D721Med (cell line): ENCODE measurements around the gene MORN4.

Source experiments
- DNase-seq: peaks from one replicate; pipeline ENCODE4 v3.0.0; 2011; ENCODE audit warnings: low spot score; ENCODE audit not compliant: insufficient read length
- FAIRE-seq: peaks from 2 replicates; lab custom pipeline; 2011; peaks lifted over from hg19 to GRCh38; lab: Jason Lieb, UNC
- TF ChIP-seq, protein P1 (sequence below): IDR thresholded peaks from 2 replicates; pipeline ENCODE4 v1.5.1; 2012; ENCODE audit warnings: mild to moderate bottlenecking, control low read depth; ENCODE audit not compliant: insufficient read depth; ENCODE audit errors: missing control alignments

MORN4 gene

DNA sequence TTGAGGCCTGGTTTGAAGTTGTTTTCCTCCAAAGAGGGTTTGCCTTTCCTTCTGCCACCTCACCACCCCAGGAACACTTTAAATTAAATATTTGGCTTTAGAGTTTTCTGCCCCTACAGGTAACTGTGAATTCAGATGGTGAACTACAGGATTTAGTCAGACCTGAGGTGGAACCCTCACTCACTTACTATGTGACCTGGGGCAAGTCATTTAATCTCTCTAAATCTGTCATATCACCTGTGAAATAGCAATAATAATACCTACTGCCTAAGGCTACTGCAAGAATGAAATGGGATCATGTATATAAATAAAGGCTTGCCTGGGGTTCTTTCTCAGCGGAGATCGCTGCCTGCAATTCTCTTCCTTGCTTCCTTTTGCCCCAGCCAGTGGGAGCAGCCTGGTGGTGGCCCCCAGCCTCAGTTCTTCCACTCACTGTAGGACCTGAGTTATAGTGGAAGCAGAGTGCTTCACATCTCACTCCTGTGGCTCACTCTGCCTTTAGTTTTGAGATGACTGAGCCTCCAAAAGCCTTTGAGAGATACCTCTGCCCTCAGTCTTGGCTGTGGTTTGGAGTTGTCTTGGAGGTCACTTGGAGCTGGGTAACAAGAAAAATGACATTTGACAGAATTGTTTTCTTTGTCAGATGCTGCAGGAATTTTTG lies 66.8 kb downstream of the MORN4 start:
- FAIRE-seq: no peak
- TF ChIP-seq, protein P1, sequence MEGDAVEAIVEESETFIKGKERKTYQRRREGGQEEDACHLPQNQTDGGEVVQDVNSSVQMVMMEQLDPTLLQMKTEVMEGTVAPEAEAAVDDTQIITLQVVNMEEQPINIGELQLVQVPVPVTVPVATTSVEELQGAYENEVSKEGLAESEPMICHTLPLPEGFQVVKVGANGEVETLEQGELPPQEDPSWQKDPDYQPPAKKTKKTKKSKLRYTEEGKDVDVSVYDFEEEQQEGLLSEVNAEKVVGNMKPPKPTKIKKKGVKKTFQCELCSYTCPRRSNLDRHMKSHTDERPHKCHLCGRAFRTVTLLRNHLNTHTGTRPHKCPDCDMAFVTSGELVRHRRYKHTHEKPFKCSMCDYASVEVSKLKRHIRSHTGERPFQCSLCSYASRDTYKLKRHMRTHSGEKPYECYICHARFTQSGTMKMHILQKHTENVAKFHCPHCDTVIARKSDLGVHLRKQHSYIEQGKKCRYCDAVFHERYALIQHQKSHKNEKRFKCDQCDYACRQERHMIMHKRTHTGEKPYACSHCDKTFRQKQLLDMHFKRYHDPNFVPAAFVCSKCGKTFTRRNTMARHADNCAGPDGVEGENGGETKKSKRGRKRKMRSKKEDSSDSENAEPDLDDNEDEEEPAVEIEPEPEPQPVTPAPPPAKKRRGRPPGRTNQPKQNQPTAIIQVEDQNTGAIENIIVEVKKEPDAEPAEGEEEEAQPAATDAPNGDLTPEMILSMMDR: no peak
- DNase-seq: no peak

DNA sequence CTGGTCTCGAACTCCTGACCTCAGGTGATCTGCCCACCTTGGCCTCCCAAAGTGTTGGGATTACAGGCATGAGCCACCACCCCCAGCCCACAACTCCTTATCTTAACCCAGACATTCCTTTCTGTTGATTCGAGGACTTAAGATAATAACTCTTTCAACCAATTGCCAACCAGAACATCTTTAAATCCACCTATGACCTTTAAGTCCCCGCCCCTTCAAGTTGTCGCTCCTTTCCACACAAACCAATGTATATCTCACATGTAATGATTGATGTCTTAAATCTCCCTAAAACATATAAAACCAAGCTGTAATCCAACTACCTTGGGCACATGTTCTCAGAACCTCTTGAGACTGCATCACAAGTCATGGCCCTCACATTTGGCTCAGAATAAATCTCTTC lies 68.5 kb downstream of the MORN4 start:
- no peak for FAIRE-seq
- TF ChIP-seq, protein P1: no peak
- no peak for DNase-seq
